Hepatocyte (in vitro differentiated cells): ENCODE results near the gene NAA15.

Experiments
- CTCF ChIP-seq: fragments of 200-600 bp; sonication (generic); IDR thresholded peaks from 2 replicates; pipeline ENCODE4 v1.5.1; 2016; ENCODE audit warnings: antibody characterized with exemption, mild to moderate bottlenecking; ENCODE audit not compliant: poor library complexity
- EZH2 ChIP-seq: fragments of 200-600 bp; sonication (generic); IDR thresholded peaks from 2 replicates; pipeline ENCODE4 v1.6.1; 2016; ENCODE audit warnings: antibody characterized with exemption, mild to moderate bottlenecking, borderline replicate concordance
- EZH2phosphoT487 ChIP-seq: fragments of 200-600 bp; sonication (generic); IDR thresholded peaks from one replicate; pipeline ENCODE4 v1.6.1; 2018; ENCODE audit warnings: antibody characterized with exemption, mild to moderate bottlenecking, low read depth, moderate library complexity; ENCODE audit not compliant: unreplicated experiment, severe bottlenecking

DNA sequence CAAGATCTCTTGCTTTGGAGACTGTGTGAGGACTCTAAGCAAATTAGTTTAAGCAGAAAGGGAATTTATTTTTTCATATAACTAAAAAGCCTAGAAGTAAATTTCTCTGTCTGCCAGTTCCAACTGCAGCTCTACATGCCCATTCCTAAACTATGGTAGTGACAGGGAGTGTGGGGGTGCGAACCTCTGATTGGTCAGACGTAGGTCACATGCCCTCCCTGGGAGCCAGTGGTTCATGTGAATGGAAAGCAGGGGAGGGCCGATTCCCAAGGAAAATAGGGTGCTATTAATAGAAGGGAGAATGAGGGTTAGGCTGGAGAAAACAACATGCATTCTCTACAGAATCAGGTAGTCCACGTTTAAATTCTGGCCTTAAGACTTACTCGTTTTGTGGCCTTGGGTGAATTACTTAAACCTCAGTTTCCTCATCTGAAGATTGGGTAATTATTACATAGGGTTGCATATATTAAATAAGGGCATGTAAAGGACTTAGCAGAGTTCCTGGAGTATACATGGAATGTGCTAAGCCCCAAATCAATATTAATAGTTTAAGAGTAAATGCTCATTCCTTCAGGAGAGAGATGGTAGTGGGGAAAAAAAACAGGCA, 159.8 kb downstream of the NAA15 start:
- TF ChIP-seq CTCF = no peak
- no peak for TF ChIP-seq EZH2
- TF ChIP-seq EZH2phosphoT487 = no peak
